Cerebellar cortex (tissue), 1 donor: ENCODE results near the gene NKAPL.

ENCODE experiments used
- DNase-seq: peaks from one replicate; pipeline ENCODE4 v3.0.0-alpha.2; 2015; ENCODE audit warnings: low spot score

The NKAPL gene

GRCh38 chr6:28258877-28259777 is at the start of gene NKAPL:
TSS of gene NKAPL (plus strand) at chr6:28259297. CDS start at chr6:28259372, 75 bp downstream.
- DNase-seq, result peak; percentile 64

DNA sequence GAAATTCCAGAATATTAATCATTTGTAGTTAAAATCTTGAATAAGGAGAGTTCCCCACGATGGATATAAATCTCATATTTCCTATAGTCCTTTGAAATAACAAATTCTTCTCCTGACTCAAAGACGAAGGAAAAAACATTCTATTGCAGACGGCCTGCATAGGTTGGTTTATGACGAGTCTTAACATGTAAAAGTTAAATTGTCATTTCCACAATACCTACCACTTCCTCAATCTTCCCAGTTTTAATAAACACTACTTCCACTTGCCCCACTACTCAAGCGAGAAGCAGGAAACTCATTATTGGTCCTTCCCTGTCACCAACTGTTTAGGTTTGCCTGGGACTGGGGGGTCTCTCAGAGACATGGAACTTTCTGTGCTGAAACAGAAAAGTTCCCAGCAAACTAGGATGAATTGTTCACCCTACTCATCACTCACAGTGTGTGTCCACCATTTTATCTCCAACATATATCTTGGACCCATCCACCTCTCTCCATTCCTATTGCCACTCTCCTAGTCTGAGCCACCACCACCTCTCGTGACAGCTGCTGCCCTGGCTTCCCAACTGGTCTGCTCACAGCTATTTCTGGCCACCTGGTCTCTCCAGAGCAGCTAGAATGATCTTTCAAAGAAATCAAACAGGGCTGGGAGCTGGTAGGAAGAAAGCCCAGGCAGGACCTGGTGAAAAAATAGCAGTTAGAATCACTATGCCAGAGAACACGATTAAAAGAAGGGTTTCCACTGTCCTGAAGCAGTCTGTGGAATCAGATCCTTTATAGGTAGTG is 49.2 kb upstream of the NKAPL start:
- no peak for DNase-seq

GRCh38 chr6:28211840-28212509 is 47.1 kb upstream of the NKAPL start:
- peak; percentile 8 for DNase-seq

DNA sequence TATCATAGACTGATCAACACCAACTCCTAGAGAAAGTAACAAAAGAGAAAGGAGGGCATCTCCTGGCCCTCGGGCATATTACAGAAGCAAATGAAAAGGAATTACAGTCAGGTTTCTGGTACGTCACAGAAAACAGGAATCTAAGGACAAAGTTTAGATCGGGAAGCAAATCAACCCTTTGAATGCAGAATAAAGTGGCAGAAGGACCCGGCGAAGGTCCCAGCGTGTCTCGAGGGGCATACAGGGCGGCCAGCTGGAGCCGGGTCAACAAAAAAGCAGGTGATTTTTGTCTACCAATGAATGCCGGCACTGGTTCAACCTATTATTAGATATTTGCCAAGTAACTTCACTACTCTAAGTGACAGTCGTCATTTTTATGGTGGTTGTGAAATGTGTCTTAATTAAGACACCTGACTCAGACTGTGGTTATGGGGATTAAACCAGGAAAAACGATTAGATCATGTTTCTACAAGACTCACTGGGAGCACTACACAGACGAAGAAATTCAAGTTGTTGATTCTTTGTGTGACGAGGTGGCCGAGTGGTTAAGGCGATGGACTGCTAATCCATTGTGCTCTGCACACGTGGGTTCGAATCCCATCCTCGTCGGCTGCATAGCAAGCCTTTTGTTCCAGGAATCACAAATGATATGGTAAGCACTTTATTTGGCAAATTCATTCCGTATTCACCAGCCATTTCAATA is 46.4 kb upstream of the NKAPL start:
- peak; percentile 71 for DNase-seq

GRCh38 chr6:28213213-28213523 is 45.9 kb upstream of the NKAPL start:
- DNase-seq, result no peak

DNA sequence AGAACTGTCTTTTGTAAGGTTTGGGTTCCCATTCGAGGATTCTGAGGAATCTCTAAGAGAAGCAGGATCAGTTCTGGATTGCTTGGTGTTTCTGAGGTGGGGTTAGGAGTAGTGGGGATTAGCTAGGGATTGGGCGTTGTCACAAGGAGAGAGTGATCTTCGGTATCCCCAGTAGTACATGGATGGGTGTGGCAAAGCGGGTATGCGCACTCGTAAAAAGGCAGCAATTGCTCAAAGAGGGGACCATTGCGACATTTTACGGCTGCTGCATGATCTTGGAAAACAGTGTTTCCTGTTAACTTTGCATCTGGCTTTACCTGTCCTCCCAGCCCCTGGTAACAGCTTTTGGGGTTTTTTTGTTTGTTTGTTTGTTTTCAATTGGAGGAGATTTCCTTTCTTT is 43.7 kb upstream of the NKAPL start:
- DNase-seq, result no peak

GRCh38 chr6:28217890-28218289 is 41.2 kb upstream of the NKAPL start:
- no peak for DNase-seq

DNA sequence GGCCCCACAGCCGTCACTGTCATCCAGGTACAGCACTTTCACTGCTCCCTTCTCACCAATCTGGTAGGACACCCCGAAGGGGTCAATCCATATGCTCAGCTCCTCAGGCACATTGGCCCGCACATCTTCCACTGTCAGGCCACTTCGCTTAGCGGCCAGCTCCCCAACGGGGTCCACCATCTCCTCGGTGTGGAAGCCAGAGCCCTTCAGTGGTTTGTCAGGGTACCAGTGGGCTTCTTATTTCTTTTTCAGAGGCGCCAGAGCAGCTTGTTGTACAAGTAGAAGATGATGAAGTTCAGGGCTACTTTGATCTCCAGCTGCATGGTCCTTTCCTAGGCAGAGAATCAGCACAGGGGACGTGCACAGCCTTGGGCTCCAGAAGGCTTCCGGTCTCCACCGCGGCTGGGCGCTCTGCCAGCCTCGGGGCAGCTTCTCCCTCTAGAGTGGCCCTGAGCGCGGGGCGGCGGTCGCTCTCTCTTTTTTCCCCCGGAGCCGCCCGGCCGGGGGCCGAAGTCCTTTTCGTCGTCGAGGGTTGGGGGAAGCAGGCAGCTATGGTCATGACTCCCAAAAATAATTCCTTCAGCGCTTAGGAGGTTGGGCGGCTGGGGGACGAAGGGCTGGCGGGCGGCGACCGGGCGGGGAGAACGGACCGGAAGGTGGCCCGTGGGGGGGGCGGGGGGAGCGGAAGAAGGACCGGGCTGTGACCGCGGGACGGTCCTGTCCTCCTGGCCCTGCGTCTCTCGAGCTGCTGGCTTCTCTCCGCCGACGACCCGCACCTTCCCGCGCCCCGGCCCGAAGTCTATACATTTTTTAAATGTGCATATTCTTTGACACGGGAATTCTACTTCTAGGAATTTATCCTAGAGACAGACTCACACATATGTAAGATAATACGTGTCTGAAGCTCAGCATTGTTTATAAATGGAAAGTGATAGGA is 40.5 kb upstream of the NKAPL start:
- DNase-seq, result peak; percentile 60

DNA sequence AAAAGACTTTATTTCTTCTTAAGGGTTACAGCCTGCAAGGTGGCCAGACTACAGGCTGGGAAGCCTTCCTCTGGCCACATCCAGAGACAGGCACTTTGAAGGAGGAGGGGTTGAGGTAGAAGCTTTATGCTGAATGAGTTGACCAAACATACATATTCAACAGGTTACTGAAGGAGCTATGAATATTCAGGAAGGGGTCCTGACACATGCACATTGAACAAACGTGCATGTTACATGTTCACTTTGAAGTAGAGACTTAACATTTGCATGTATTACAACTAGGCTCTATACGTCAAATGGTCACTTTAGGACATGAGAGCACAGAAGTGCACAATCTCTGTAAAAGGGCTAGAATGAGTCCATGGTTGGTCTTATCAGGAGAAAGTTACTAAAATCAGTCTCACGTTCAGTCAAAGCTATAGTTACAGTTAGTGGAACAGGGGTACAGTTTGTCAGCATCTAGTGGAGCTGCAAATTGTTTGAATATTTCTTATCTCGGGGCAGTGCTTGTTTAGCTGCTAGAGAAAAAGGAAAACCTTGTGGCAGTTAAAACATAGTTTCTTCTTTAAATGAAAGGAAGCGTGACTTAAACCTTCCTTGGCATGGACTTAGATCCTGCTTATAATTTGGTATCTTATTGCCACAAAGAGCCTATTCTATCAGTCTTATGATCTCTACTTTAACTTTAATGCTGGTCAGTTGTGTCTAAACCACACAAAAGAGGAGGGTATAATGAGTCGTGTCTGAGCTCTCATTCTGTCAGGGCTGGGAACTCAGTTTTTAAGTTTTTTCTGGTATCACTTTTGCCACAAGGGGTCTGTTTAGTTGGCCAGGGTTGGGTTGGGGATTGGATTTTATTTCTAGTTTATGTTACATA is 38.6 kb upstream of the NKAPL start:
- peak; percentile 18 for DNase-seq

DNA sequence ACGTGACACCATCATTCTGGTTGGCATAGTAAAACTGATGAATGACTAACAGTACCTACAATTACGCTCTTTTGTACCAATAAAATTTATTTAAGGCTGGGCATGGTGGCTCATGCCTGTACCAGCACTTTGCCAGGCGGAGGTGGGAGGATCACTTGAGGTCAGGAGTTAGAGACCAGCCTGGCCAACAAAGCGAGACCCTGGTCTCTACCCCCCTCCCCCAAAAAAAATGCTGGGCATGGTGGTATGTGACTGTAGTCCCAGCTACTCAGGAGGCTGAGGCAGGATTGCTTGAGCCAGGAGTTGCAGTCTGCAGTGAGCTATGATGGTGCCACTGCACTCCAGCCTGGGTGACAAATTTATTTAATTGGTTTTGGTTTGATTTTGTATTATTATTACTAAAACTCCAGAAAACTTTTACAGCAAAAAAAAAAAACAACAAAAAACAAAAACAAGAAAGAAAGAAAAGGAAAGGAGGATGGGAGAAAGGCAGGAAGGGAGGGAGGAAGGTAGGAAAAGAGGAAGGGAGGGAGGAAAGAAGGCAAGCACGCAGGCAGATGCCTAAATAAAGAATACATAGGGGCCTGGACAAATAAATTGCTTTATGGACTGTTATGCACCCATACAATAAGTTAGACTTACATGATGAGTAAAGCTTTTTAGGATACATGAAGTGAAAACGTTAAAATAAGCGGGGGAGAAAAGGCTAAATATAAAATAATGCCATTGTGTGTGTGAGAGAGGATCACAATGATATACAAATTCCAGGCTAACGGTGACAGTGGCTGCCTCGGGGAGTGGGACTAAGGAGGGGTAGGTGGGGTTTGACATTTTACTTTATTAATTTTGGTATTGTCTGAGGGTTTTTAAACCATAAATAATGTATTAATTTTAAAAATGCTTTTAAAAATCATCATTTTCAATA is 34.7 kb upstream of the NKAPL start:
- no peak for DNase-seq

GRCh38 chr6:28225056-28225834 is 33.9 kb upstream of the NKAPL start, which contains the start of gene ZSCAN9:
TSS of gene ZSCAN9 (plus strand) at chr6:28225275. CDS start at chr6:28227085, 1,810 bp downstream.
- DNase-seq, result peak; percentile 93

- DNase-seq, result no peak
Observed at GRCh38 chr6:28226460-28226859, 32.6 kb upstream of the NKAPL start.

DNA sequence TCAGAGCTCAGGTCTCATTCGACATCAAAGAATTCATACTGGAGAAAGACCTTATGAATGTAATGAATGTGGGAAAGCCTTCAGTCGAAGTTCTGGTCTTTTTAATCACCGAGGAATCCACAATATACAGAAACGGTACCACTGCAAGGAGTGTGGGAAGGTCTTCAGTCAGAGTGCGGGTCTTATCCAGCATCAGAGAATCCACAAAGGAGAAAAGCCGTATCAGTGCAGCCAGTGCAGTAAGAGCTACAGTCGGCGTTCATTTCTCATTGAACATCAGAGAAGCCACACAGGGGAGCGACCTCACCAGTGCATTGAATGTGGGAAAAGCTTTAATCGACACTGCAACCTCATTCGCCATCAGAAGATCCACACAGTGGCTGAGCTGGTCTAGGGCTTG is 26.3 kb upstream of the NKAPL start:
- DNase-seq, result no peak

GRCh38 chr6:28235912-28236452 is 23.1 kb upstream of the NKAPL start:
- no peak for DNase-seq

GRCh38 chr6:28239636-28240035 is 19.5 kb upstream of the NKAPL start:
- no peak for DNase-seq

DNA sequence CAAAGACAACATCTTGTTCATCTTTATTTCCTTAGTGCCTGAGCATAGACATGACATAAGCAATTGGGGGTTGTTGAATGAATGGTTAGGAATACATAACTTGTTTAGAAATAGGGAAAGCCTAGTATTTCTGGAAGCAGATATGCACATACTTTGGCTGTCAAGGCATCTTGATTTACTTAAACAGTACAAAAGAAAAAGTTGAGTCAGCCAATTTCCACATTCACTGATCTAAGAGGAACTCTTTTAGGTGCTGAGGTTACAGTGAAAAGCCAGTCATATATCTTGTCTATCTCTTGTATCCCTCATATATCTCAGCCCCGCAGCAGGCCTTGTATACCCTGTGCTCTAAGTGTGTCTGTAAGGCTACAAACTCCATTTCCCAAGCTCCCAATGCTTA is 18.6 kb upstream of the NKAPL start:
- no peak for DNase-seq

GRCh38 chr6:28243946-28244345 is 15.2 kb upstream of the NKAPL start:
- DNase-seq, result no peak
